ENCODE measurements around the gene USP3.

USP3 gene

DNA sequence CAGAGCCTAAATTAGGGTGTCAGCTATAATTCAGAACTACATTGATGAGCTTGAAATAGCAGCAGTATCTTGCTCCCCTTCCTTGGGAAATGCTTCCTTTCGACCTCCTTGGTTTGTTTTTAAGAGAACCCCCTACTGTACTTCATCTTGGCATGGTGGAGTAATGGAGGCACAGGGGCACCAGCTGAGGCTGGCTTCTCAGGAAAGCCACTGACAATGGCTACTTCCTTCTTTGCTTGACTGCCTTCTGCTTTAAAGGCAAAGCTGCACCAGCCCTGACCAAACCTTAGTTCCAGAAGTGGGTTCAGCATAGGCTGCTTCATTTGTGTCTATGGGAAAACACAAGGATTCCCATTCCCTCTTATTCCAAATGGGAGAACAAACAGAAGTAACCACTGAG is 91.3 kb downstream of the USP3 start:
- no peak for DNase-seq

DNA sequence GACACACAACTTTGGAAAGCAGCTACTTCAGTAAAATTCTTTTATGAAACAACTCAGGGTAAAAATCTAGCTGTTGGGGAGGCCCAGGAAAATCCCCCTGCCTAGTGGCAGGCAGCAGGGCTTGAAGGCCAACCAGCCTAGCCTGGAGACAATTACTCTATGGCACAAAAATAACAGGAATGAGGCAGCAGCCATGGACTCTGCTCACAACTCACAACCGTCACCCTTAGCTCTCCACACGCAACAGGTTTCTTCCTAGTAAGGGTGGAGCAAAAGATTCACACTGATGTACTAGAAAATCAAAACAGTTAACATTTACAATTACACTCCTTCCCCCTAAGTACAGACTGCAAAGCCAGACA is 92.3 kb downstream of the USP3 start:
- no peak for DNase-seq

DNA sequence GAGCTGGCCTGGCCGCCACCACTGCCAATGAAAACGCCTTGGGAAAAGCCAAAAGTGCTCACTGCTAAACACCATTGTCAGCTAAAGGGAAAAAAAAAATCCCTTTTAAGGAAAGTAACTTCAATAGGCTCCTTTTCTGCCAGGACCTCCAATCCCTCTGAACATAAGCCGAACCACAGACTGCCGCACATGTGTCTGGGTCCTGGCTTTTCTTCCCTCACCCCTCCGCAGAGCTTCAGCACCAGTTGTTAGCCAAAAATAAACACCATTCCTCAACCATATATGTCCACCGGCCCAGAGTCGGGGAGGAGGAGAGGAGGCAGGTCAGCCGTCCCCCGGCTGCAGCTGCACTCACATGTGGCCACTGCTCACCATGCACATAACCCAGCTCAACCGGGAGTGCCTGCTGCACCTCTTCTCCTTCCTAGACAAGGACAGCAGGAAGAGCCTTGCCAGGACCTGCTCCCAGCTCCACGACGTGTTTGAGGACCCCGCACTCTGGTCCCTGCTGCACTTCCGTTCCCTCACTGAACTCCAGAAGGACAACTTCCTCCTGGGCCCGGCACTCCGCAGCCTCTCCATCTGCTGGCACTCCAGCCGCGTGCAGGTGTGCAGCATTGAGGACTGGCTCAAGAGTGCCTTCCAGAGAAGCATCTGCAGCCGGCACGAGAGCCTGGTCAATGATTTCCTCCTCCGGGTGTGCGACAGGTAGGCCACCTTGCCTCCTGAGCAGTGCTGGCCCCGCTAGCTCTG is 92.8 kb downstream of the USP3 start, which contains the start of gene FBXL22:
Gene FBXL22, plus strand, starts transcription at position 350 of the 753 bp plus-strand sequence. Its CDS starts 6 bp downstream, at position 356.
- DNase-seq: peak; percentile 50 to 76 (median 66)

DNA sequence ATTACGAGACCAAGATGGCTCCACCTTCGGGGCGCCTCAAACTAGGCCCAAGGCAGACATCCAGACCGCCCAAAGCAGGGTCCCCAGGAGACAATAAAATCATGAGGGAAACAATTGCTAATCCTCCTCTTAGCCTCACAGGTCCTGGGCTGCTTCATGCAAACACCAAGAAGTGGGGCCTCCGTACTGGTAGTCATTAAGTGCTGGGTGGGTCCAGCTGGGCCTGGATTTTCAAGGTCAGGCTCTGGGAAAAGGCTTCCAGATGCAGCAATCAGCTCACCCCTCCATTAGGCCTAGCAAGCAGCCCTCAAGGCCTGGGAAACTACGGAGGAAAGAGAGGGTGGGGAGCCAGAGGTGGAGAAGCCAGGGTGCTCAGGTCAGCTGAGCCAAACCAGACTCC is 93.4 kb downstream of the USP3 start:
- no peak for DNase-seq

DNA sequence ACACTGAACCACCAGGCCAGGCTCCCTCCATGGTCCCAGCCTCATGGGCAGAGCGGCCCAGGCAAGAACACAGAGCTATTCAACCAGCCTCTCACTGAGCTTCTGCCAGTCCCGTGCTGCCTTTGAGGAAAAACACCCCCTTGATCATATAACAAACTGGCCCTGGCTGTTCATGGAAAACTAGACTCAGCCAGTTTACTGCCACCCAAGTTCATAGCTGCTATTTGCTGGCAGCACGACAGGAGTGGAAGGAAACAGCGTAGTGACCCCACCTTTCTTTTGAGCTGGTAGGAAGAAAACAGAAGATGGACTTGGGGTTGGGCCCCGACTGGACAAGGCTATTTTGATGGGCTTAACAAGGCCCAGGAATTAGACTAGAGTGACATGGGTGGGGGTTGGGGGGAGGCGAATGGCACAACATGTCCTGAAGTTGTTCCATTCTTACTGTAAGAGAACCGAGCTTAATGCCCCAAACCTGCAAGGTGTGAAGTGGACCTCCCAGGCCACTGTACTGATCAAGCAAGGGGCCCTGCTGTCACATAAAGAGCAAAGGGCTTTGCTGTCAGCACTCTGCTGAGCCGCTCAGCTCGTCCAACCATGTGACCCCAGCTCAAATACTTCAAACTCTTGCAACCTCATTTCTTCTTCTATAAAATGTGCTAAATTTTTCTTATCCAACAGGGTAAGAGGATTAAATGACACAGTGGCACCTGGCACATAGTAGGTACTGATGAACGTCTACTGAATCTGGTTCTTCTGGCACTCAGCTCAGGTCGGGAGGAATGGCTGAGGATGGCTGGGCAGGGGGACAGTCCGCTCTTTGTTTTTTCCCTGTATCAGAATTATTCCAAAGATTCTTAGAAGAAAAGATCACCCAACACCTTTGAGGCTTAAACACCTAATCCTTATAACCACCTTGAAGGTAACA is 94.3 kb downstream of the USP3 start:
- DNase-seq: no peak

DNA sequence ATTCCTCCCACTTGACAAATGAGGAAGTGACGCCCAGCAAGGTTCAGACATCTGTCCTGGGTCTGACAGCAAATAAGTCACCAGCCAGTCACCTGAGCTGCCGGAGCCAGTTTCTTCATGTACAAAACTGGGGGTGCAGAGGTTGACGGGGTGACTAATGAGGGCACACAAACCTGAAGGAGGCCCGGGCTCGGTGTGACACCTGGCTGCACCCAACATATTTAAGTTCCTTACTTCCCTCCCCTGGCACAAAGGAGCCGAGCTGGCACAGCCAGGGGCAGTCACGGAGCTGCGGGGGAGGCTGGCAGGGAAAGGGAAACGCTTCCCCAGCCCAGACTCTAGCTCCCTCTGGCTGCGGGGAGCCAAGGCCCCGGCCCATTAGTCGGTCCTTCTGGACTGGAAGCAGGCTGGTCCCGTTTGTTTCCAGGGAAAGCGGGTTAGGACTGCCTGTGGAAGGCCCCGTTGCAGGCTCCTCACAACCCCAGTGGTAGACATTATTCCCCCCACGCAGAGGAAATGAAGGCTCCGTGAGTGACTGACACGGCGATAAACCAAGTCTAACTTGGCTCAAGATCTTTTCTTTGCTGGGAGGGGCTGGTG is 95.1 kb downstream of the USP3 start:
- DNase-seq: peak in 2 of 3 experiments; percentile 59 to 60

DNA sequence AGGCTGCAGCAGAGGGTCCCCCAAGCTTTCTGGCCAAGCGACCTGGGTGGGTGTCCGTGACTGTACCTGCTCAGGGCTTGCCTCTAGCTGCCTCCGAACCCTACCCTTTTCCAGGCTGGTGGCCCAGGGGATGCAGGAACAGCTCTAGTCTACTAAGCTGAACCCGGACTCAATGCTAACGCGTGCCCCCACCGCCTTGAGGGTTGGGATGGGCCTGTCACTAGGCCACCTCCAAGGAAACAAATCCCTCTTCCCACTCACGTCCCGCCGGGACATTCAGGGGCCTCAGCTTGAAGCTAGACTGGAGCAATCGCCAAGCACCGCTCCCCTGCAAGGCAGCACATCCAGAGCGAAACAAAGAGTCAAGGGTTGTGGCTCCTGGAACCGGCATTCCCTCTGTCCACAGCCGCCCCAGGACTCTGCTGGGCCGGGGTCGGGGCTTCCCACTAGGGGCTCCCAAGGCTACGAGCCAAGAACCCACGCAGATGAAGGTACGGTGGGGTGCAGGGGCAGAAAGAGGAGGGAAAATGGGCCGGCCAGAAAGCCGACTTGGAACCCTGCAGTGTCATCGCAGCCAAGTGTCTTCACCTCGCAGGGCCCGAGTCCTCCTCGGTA is 95.7 kb downstream of the USP3 start:
- peak in 2 of 3 experiments; percentile 81 to 83 for DNase-seq

DNA sequence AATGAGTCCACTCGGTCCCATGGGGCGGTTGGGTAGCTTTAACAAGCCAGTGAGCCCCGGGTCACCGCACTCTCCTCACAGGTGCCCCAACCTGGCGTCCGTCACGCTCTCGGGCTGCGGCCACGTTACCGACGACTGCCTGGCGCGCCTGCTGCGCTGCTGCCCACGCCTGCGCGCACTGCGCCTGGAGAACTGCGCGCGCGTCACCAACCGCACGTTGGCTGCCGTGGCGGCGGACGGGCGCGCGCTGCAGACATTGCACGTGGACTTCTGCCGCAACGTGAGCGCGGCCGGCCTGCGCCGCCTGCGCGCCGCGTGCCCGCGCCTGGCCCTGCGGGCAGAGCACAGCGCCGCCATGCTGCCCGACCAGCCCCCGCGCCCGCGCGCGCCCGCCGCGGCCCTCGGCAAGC is 96.2 kb downstream of the USP3 start:
- peak; percentile 86 to 98 (median 97) for DNase-seq

DNA sequence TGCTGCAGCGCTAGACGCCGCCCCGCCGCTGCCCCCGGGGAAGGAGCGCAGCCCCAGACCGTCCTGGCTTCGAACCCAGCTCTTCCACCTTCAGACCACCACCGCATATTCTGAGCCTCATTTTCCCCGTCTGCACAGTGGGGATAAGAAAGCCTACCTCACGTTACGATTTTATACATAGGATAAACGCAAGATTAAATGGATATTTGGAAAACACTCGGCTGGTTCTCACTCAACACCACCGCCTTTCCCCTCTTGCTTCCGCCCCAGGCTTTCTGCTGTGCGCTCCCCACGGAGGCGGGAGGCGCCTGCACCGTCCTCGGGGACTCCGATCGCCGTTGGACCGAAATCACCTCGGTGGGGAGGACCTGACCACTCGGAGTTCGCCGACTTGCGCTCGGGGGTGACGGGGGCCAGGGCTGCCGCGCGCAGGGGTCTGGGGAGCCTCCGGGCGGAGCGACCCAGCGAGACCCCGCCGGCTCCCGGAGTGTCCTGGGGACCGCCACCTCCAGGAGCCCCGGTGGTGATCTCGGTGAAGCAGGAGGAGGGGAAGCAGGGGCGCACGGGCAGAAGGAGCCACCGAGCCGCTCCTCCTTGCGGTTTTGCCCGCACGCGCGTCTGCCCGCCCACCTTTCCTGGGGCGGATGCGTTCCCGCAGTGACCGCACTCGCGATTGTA is 96.8 kb downstream of the USP3 start:
- DNase-seq: peak; percentile 20 to 91 (median 91)

DNA sequence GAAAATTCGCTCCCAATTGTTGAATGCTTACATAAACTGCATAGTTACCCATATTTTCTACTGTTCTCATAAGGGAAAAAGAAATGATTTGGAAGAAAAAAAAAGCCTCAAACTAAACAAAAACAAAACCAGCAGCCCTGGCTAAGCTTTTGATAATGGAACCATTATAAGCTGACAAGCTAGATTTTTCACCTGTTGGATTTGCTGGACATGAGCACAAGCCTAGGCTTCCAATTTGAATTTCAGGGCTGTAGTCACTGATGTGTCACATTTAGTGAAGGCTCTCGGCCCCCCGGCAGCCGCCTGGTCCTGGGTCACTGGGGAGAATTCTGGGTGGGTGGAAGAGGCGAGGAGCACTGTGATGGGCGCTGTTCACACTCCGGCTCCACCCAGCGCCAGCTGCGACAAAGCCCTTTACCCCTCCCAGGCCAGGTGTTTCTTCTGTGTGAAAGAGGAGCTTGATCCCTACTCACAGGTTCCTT is 97.4 kb downstream of the USP3 start:
- DNase-seq: peak; percentile 30 to 82 (median 71)

DNA sequence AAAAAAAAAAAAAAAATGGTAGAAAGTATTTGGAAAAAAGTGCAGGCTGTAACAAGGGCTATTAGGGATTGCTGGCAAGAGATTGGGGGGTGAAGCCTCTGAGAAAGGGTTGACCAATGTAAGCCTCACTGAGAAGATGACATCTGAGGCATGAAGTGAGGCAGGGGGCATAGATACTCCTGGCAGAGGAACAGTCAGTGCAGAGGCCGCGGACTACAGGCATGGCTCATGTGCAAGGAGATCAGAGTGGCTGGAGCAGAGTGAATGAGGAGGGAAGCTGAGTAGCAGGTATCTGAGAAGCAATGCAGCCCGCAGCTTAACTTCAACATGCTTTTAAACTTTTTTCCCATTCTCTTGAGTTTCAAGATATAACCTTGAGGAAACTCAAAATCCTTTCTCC is 98.2 kb downstream of the USP3 start:
- DNase-seq: no peak

DNA sequence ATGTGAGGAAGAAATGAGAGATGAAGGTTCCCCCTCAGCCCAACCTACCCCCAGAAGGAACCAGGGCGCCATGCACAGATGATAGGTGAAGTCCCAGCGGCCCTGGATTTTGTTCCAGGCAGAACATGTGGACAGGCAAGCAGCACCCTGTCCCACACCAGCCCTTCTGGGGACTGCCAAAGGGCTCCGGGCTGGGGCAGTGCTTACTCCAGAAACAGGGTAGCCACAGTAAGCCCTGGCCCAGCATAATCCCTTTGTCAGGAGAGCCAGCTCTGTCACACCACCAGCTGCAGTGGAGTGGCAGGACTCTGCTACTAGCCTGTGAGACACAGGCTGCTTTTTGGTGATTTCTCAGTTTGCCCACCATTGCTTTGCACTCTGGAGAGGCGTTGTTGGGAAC is 99.1 kb downstream of the USP3 start:
- no peak for DNase-seq

DNA sequence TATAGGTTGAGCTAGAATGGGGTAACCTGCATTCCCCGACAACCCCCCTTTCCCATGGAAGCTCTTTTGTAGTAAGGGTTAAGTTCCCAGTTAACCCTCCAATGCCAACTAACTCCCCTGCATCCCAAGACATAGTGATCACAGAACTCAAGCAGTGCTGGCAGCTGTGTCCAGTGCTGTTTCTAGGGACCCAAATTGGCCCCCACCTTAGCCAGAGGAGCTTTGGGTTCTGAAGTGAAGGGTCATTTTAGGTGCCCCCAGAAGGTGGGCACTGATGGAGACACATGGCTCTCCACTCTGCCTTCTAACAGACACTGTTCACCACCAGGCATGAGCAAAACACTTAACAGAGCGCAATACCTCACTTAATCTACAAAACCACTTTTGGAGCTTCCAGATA is 99.9 kb downstream of the USP3 start:
- DNase-seq: no peak

DNA sequence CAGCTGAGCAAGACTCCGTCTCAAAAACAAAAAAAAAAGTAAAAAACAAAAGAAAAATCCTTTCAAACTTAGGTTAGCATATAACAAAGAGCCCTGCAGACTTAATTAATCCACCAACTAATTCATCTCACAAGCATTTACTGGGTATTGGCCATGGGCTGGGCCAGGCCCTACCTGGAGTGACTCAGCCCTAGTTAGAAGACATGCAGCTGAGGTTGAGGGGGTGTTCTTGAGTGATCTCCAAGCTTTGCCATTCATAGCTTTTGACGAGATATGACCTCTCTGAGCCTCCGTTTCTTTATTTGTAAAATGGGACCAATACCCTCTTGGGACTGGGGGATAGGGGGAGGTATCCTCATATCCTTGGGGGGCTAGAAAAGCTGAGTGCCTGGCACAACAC is 100.6 kb downstream of the USP3 start:
- no peak for DNase-seq

DNA sequence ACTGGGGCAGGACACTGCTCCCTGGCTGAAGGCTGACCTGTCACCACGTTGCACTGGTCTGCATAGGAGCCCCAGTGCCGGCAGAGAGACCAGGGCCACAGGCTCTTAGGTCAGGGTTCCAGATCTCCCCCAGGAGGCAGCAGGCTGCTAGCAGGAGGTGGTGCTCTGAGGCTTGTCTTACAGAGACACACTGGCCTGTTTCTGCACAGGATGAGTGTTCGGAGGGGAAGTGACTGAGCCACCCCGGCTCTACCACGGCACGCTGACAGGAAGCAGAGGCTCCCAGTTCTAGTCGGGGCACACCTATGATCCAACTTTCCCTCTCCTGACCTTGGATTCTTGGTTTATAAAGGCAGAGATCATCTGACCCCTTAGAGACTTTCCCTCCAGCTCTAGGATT is 101.4 kb downstream of the USP3 start:
- DNase-seq: no peak

DNA sequence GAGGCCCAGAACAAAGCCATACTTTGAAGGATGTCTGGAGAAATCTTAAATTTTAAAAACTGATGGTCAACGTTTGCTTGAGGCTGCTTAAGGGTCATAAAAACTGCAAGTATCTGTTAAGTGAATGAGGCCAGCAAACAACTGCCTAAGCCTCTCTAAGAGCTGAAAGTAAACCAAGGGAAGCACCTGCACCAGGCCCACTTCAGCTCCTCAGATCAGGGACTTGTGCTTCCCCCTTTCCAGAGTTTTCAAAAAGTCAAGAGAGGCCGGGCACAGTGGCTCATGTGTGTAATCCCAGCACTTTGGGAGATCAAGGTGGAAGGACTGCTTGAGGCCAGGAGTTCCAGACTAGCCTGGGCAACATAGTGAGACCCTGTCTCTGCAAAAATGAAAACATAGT is 101.9 kb downstream of the USP3 start:
- peak in 1 of 3 experiments; percentile 36 for DNase-seq

DNA sequence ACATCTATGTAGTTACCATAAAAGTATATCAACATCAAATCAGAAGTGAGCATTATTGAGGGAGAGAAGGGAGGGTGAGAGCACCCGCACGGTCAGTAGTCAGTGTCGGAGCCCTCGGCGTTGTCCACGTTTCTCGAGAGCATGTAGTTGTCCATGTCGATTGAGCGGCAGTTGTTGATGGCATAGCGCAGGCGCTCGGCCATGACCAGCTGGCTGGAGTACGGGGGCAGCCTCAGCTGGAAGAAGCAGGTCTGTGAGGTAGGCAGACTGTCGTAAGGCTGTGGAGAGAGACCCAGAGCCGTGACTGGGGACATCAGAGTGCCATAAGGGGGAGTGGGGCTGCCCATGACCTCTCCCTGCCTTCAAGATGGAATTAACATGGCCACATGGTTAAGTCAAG is 104.6 kb downstream of the USP3 start:
- no peak for DNase-seq

DNA sequence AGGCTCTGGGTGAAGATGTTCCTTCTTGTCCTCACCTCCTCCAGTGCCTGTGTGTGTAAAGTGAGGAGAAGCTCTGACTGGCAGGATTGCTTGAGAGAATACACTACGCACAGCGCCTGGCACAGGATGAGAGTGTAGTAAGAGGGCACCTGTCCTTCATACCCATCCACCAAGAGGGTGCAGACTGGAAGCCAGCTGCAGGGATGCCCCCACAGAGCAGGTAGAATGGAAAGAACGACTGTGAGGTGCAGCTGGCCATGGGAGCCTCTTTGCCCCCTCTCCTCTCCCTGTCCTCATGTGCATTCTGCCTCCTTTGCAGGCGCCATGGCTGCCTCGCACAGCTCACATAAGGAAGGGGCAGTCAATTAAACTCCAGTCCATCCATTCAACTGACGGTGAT is 105.1 kb downstream of the USP3 start:
- DNase-seq: no peak

DNA sequence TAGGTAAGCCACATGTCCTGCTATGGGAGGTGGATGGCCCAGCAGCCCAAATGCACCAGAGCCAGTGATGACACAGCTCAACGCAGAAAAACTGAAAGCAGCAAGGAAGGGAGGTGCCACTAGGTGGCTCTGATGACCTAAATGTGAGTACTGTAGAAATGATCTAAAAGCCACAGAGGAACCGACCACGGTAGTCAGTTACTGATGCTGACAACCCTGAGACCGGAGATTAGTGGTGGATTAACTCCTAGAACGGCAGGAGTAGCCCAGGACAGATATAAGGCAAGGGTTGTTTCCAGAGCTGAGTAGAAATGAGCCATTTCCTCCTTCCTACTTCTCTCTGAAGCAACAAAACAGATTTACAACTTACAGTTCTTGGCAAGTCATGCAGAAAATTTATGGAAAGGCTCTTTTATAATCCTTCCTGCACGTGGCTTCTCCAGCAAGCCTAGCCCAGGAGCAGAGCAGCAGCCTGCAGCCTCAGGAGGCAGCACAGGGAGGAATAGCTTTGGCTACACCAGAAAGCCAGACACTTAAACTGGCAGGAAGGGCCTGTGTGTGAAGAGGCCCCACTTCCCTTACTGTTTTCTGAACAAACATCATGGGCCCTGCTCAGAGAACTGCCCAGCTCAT is 105.9 kb downstream of the USP3 start:
- peak; percentile 72 to 88 (median 84) for DNase-seq

DNA sequence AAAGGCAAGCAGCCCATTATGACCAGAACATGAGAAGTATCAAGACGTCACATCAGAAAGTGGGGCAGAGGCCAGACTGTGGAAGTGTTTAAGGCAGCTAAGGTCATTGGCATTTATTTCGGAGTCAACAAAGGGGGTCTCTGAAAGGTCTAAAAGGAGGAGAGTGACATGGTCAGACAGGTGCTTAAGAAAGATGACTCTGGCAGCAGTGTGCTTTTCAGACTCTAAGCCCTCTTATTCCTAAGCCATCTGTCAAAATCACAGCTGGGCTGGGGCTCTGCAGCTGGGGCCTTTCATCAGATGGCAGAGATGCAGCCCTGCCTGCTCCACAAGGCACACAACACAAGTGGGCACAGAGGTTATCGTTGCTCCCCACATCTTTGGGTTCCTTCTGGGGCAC is 106.8 kb downstream of the USP3 start:
- no peak for DNase-seq

DNA sequence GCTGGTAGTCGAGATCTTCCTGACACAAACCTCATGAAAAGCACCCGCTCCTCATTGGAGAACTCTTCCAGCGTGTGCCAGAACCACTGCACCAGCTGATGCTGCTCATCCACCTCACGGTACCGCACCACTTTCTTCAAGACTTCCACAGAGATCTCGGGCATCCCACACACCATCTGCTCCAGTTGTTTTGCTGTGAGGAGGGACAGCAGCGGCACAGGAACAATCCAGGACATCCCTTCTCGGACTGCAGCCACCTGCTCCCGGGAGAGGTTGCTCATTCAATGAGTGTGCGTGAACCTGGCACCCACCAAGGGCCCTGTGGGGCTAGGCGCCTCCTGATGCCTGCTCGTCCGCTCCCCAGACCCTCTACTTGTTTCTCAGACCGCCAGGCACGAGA is 107.9 kb downstream of the USP3 start:
- DNase-seq: no peak

DNA sequence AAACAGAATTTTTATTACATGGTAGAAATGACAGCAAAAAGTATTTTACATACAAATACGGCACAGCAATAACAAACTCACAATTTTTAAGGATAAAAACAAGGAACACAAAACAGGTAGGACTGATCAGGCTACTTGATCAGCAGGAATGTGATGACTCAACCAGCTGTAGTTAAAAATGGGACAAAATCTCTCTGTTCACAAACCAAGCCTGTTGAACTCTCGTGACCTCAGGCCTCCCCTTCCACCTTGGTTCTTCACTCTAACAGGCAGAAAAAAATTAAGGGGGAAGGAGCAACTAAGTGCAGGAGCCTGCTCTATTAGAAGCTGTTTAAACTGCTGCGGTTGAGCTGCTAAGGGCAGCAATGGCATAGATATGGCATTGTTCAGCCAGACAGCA is 111.5 kb downstream of the USP3 start:
- DNase-seq: no peak

Data from NCI-H1417 (cell line).